Activated naive CD4-positive, alpha-beta T cell treated with anti-CD3 and anti-CD28 coated beads for 36 hours (primary cell): Measurements from ENCODE around the gene YPEL3. TPM values are rescaled to one million over a fixed set of nuclear protein-coding genes. Genes with fewer than 3 reads are reported as not detected.
A peak's percentile ranks its signal among the peaks of the same experiment; 100 is the strongest.

Experiments used
- CTCF ChIA-PET: fragments of 350-600 bp; sonication (Branson Sonifier 250); formaldehyde crosslinking; loops from one replicate; lab custom pipeline; 2021; ENCODE audit warnings: antibody characterized with exemption; lab: Charles Lee
- DNase-seq: peaks from one replicate; pipeline ENCODE4 v3.0.0-alpha.2; 2020
- H3K27ac Mint-ChIP-seq: one replicate; pipeline ENCODE4 v1.8.0; 2021; ENCODE audit warnings: mild to moderate bottlenecking, mixed read lengths
- H3K27me3 Mint-ChIP-seq: one replicate; pipeline ENCODE4 v1.8.0; 2021; ENCODE audit warnings: low read depth, mixed read lengths
- H3K36me3 Mint-ChIP-seq: one replicate; pipeline ENCODE4 v1.8.0; 2021; ENCODE audit warnings: low read depth, mixed read lengths
- H3K4me1 Mint-ChIP-seq: one replicate; pipeline ENCODE4 v1.8.0; 2021; ENCODE audit warnings: low read depth, mixed read lengths
- H3K4me3 Mint-ChIP-seq: one replicate; pipeline ENCODE4 v1.8.0; 2021; ENCODE audit warnings: mild to moderate bottlenecking, moderate library complexity, mixed read lengths
- H3K9me3 Mint-ChIP-seq: one replicate; pipeline ENCODE4 v1.8.0; 2021; ENCODE audit warnings: mixed read lengths
- intact Hi-C: fragments of 100-400 bp; cut with micrococcal nuclease; formaldehyde crosslinking; loops from one replicate; pipeline ENCODE4 v1.15.1; 2023
- total RNA-seq, 2 experiments: library from RNA; stranded (reverse); gene quantifications; one replicate each; pipeline ENCODE4 v1.2.3, GENCODE V29; 2021

The YPEL3 gene
- total RNA-seq, 2 experiments from 2014 or later = 24.6 to 27.3 TPM

DNA sequence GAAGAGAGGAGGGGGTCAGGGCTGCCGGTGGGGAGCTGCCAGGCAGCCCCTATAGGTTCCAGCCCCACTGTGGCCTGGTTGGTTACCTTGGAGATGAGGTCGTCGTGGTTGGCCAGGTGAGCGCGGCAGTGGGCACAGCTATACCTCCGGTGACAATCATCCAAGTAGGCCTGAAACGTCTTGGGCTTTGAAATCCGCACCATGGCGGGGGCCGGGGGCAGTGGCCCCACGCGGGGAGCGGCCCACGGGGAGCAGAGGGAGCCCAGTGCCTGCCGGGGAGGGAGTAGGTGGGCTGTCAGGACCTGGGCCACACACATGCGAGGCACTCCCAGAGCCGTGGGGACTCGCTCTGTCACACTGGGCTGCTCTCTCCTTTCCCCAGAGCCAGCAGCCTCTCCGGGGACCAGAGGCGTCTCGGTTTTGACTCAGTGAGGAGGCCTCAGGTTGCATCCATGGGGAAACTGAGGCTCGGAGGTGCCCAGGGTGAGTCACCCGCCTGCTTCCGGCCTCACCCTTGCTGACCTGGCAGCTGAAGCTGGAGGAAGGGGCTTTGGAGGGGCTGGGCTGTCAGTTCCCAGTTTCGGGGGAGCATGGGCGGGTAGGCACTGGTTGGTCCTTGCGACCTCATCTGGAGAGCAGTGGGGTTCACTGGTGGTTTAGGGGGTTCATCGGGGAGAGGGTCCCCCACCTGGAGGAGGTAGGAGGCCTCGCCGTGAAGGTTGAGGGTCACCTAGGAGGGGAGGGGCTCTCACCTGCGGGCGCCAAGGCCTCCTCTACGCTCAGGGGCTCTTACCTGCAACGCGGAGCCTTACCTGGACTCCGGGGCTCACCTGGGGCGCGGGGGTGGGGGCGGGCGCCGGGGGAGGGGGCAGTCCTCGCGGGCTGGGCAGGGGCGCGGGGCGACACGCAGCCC is 591 bp downstream of the YPEL3 start:
- Mint-ChIP-seq H3K27ac (peak overlapping the region; percentile 87), H3K36me3 (peaks cover 20% of the 10 kb centered on the region), H3K4me1 (peaks cover 38% of the 10 kb centered on the region), H3K27me3 (no peaks in the 10 kb centered on the region), H3K9me3 (peaks cover 25% of the 10 kb centered on the region), H3K4me3 (peak overlapping the region; percentile 84)
- peak; percentile 45 for DNase-seq
- CTCF ChIA-PET = no interaction called here
- intact Hi-C loops = loop anchor here (1.0 to 2.0 kb wide), 3 partner anchors 28 to 35 kb away; partner anchors contain the start of genes ALDOA and MAPK3

DNA sequence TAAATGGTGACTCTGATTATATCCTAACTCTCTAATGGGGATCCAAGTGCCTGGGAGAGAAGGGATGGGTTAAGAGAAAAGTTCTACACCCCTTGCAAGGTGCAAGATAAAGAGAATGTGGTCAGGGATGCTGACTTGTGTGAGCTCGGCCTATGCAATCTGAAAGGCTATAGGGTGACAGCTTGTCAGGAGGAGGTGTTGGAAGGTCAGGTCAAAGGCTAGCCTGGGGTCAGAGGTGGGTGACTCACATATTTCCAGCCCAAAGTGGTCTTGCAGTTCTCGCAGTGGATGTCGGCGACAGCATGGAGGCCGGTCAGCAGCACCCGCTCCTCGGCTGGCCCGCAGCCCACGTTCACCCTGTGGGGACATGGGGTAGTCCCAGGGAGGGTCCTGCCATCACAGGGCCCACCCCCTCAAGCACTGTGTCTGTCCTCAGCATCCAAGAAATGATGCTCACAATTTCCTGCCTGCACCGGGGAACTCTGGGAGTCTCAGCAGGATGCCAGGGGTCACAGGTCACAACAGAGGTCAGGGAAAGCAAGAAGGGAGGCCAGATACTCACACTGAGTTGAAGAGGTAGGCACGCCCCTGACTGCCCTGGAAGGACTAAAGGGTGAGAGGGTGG is 1.4 kb downstream of the YPEL3 start:
- peak; percentile 41 for DNase-seq
- CTCF ChIA-PET = no interaction called here
- peak overlapping the region; percentile 84 for H3K4me3 Mint-ChIP-seq
- H3K27ac Mint-ChIP-seq = peak overlapping the region; percentile 87
- peaks cover 20% of the 10 kb centered on the region for H3K36me3 Mint-ChIP-seq
- no peaks in the 10 kb centered on the region for H3K27me3 Mint-ChIP-seq
- peaks cover 46% of the 10 kb centered on the region for H3K4me1 Mint-ChIP-seq
- peaks cover 25% of the 10 kb centered on the region for H3K9me3 Mint-ChIP-seq
- intact Hi-C loops = no loop called here

DNA sequence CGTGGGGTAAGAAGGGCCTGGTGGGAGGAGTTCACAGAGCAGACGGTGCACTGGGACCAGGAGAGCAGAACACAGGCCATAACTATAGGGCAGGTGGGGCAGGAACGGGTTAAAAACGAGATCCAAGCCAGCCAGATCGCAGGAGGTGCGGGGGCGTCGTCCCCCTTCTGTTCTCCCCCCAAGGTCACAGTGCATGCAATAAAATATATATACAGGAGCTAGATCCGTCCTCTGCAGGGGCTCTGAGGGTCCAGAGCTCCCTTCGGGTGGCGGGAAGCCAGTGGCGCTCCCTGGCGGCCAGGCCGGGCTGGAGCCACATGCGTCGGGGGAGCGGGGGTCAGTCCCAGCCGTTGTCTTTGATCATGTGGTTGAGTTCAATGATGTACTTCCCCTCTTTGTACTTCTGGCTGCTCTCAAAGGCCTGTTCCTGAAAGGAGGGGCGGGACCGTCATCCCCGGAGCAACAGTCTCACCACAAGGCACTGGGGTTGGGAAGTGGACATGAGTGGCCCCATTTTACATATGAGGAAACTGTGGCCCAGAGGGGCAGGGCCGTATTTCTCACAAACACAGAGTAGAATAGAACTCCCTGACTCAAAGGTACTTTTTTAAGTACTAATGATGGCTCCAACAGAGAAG is 3.5 kb downstream of the YPEL3 start:
- Mint-ChIP-seq H3K9me3 (peaks cover 11% of the 10 kb centered on the region), H3K4me1 (peaks cover 54% of the 10 kb centered on the region), H3K27me3 (no peaks in the 10 kb centered on the region), H3K36me3 (peaks cover 14% of the 10 kb centered on the region), H3K27ac (peak overlapping the region; percentile 95), H3K4me3 (peak overlapping the region; percentile 86)
- CTCF ChIA-PET = interaction anchor here (0.6 to 4.6 kb wide), 19 partner anchors 8 to 325 kb away, joined by 3 to 50 read pairs (median 5); partner anchors contain the start of genes ALDOA, CORO1A, GDPD3 and PPP4C
- intact Hi-C loops = loop anchor here (1.0 kb wide), 7 partner anchors 17 to 566 kb away; partner anchors contain the start of genes ALDOA, CORO1A, FBRS and PPP4C
- peak; percentile 92 for DNase-seq

DNA sequence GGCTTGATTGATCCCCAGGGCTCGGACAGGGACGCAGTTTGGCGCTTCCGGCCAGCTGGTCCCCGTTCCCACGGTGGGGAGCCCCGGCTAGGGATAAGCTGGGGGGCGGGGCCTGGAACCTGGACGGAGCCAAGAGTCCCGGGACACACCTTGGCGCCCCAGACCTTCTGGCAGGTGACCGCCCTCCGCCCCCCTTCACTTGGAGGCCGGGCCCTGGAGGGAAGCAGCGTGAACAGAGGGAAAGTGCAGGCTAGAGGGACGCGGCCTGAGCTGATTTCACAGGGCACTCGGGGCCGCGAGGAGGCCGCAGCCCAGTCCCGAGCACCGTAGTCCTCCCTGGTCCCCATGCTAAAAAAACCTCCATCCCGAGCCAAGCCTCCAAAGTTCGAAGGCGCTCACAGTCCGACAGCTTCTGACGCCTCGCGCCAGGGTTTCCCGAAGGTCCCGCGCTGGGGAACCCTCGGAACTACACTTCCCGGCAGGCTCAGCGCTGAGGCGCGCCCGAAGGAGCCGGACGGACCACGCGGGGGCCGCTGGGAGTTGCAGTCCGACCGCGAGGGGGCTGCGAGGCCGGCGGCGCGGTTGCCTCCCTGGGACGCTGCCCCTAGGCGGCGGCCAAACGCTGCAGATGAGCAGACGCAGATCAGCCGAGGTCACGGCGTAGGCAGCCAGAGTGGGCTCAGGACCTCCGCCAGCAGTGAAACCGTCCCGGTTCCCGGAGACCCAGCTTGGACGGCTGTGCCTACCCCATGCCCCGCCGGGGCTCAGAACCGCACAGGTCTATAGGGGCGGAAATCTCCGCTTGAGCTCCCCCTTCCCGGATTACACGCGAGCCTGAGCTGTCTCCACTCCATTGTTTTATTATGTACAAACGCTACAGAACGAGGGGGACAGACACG is 4.3 kb downstream of the YPEL3 start, which contains the start of gene TBX6:
Gene TBX6, minus strand, starts transcription at position 451 of the 899 bp plus-strand sequence. CDS start 731 bp downstream, outside the sequence.
- H3K36me3 Mint-ChIP-seq = peaks cover 10% of the 10 kb centered on the region
- peak; percentile 95 for DNase-seq
- peak within 1 kb of the TSS; percentile 95 for H3K27ac Mint-ChIP-seq
- H3K27me3 Mint-ChIP-seq = no peaks in the 10 kb centered on the region
- CTCF ChIA-PET = interaction anchor here (0.6 to 4.6 kb wide), 18 partner anchors 9 to 326 kb away, joined by 3 to 50 read pairs (median 5); partner anchors contain the start of genes ALDOA, CORO1A, GDPD3 and PPP4C
- peaks cover 54% of the 10 kb centered on the region for H3K4me1 Mint-ChIP-seq
- intact Hi-C loops = loop anchor here (1.0 kb wide), 7 partner anchors 16 to 567 kb away; partner anchors contain the start of genes ALDOA, CORO1A, FBRS and PPP4C
- peaks cover 3% of the 10 kb centered on the region for H3K9me3 Mint-ChIP-seq
- peak within 1 kb of the TSS; percentile 86 for H3K4me3 Mint-ChIP-seq

DNA sequence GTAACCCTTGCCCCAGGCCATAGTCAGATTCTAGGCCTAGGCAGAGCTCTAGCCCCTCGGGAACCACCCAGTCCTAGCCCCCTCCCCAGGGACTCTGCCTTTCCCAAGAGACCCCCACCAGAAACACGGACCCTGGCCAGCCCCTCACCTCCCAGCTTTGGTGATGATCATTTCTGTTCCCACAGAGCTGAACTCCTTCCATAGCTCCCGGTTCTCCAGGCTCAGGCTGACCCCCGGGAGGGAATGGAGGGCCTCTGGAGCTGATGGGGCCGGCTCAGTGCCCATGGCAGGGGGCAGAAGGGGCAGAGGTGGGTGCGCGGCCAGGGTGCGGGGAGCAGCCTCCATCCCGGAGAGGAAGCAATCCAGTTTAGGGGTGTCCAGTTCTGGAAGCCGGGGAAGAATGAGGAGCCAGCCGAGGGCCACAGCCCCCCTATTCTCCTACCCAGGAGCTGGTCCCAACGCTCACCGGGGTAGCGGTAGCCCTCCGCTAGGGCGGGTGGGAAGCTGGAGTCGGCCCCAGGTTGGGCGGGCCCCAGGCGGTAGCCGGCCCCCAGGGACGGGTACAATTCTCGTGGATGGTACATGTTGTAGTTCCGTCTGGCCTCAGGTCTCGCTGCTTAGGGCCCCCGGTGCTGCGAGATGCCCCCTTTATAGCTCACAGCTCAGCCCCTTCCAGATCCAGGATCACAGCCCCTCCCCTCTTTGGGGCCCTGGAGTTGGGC is 5.2 kb downstream of the YPEL3 start:
- H3K4me3 Mint-ChIP-seq = peak overlapping the region; percentile 36
- CTCF ChIA-PET = interaction anchor here (1.7 to 4.6 kb wide), 6 partner anchors 13 to 95 kb away, joined by 4 to 50 read pairs (median 16); partner anchors contain the start of genes ALDOA, GDPD3 and PPP4C
- H3K27me3 Mint-ChIP-seq = no peaks in the 10 kb centered on the region
- peak overlapping the region; percentile 52 for H3K27ac Mint-ChIP-seq
- H3K4me1 Mint-ChIP-seq = peaks cover 54% of the 10 kb centered on the region
- DNase-seq = no peak
- intact Hi-C loops = no loop called here
- H3K9me3 Mint-ChIP-seq = no peaks in the 10 kb centered on the region
- H3K36me3 Mint-ChIP-seq = peaks cover 6% of the 10 kb centered on the region

DNA sequence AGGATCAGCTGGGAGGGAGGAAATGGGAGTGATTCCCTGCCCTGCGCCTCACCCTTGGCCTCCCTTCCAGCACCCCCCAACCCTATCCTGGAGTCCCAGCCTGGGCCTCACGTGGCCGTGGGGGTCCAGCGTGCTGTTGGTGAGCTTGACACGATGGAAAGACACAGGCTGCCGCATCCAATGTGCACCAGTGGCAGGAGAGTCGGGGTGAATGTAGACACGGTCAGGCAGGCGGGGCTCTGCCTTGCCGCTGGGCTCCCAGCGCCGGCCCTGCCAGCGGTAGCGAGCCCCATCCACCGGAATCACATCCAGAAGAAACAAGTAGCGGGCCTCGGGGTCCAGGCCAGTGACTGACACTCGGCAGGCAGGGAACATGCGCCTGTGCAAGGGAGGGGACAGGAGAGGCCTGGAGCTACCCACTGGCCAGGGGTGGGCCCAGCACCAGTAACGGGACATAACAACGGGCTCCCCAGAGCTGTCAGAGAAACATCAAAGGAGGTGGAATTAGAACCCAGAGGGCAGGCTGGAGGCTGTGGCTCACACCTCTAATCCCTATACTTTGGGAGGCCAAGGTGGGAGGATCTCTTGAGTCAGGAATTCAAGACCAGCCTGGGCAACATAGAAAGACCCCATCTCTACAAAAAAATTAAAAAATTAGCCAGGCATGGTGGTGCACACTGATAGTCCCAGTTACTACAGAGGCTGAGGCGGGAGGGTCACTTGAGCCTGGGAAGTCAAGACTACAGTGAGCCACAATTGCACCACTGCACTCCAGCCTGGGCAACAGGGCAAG is 7.0 kb downstream of the YPEL3 start:
- intact Hi-C loops = no loop called here
- Mint-ChIP-seq H3K9me3 (no peaks in the 10 kb centered on the region), H3K4me3 (no peak overlapping the region), H3K4me1 (peaks cover 37% of the 10 kb centered on the region), H3K27me3 (no peaks in the 10 kb centered on the region), H3K36me3 (peaks cover 6% of the 10 kb centered on the region), H3K27ac (peak overlapping the region; percentile 52)
- DNase-seq = no peak
- CTCF ChIA-PET = interaction anchor here (0.5 to 1.1 kb wide), 3 partner anchors 28 to 320 kb away, joined by 3 read pairs; no protein-coding TSS in a partner anchor

DNA sequence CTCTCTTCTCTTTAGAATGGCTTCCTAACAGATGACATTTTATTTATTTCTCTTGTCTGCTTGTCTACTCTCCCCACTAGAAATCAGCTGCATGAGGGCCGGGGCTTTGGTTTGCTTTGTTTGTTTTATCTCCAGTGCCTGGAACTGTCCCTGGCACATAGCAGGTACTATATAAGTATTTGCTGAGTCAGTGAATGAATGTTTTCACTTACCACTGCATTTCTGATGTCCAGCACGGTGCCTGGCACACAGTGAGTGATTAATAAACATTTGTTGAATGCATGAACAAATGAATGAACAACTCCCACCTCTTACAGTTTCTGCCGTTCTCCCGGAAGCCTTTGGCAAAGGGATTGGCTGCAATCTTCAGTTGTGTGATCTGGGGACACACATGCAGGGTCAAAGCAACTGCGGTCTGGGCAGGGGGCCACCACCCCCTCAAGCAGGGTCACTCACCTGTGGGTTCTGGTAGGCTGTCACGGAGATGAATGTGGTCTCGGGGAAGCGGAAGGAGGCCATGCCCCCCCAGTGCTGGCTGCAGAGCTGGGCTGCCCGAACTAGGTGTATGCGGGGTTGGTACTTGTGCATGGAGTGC is 7.7 kb downstream of the YPEL3 start:
- Mint-ChIP-seq H3K27me3 (no peaks in the 10 kb centered on the region), H3K36me3 (peaks cover 9% of the 10 kb centered on the region), H3K4me3 (no peak overlapping the region), H3K27ac (no peak overlapping the region), H3K4me1 (peaks cover 34% of the 10 kb centered on the region), H3K9me3 (no peaks in the 10 kb centered on the region)
- CTCF ChIA-PET = interaction anchor here (0.8 to 1.4 kb wide), 2 partner anchors 11 to 43 kb away, joined by 4 read pairs; no protein-coding TSS in a partner anchor
- intact Hi-C loops = no loop called here
- no peak for DNase-seq

DNA sequence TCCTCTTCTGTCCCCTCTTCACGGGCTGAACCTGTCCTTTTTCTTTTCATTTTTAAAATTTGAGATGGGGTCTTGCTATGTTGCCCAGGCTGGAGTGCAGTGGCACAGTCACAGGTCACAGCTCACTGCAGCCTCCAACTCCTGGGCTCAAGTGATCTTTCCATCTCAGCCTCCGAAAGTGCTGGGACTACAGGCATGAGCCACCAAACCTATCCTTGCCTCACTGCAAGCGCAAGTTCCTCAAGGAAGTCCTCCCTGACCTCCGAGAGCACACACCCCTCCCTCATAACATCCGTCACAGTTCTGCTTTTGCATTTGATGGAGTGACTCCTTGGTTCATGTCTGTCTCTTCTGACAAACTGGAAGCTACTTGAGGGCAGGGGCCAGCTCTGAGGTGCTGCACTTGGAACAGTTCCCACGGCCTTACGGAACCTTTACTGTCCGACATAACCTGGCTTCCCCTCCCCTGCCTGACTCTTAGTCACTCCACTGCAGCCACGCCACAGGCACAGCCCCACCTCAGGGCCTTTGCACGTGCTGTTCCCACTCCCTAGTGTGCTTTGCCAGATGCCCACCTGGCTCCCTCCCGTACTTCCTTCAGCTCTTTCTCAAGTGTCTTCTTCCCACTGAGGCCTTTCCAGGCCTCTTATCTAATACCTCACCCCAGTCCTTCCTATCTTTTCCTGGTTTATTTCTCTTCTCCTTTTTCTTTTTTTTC is 8.7 kb downstream of the YPEL3 start:
- CTCF ChIA-PET = interaction anchor here (0.8 to 1.4 kb wide), 2 partner anchors 10 to 44 kb away, joined by 4 read pairs; no protein-coding TSS in a partner anchor
- no peak for DNase-seq
- intact Hi-C loops = no loop called here
- Mint-ChIP-seq H3K9me3 (no peaks in the 10 kb centered on the region), H3K4me1 (peaks cover 26% of the 10 kb centered on the region), H3K27me3 (no peaks in the 10 kb centered on the region), H3K27ac (peak overlapping the region; percentile 66), H3K36me3 (peaks cover 16% of the 10 kb centered on the region), H3K4me3 (no peak overlapping the region)

DNA sequence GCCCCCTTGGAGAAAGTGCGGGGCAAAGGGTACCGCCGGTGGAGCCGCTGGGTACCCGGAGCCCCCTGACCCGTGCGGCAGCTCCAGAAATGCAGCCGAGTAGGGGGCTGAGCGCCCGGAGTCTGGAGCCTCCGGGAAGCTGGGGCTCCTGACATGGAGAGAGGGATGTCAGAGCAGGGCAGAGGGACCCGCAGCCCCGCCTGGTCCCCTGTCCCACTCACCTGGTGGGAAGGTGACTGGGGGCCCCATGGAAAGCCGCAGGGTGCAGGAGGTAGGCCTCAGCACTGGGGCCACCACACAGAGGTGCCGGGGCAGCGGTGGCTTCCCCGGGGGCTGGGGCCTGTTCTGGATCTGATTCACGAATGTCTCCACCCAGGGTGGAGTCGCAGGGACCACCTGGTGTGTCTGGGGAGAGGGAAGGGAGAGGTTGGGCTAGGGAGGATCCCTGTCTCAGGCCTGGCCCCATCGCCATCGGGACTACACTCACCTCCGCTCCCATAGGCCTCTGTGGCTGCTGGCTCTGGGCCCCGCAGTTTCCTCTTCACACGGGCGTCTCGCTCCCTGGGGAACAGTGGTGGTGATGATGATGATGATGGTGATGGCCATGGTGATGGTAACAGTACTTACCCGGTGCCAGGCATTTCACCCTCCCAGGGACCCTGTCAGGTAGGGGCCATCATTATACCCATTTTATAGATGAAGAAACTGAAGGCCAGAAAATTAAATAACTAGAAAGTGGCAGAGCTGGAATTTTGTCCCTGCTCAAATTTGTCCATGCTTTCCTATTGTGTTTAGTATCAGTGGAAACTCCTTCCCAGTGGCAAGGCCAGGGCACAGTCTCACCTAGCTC is 9.5 kb downstream of the YPEL3 start:
- Mint-ChIP-seq H3K27me3 (no peaks in the 10 kb centered on the region), H3K27ac (no peak overlapping the region), H3K36me3 (peaks cover 21% of the 10 kb centered on the region), H3K9me3 (no peaks in the 10 kb centered on the region), H3K4me3 (no peak overlapping the region), H3K4me1 (peaks cover 21% of the 10 kb centered on the region)
- intact Hi-C loops = no loop called here
- CTCF ChIA-PET = interaction anchor here (1.4 kb wide), 1 partner anchor 10 kb away, joined by 4 read pairs; no protein-coding TSS in a partner anchor
- no peak for DNase-seq
